Glomerular visceral epithelial cell (primary cell): ENCODE results near the gene CAMK4.
A peak's percentile ranks its signal among the peaks of the same experiment; 100 is the strongest.

Source experiments
- DNase-seq: peaks from one replicate; pipeline ENCODE4 v3.0.0-alpha.2; 2016; ENCODE audit errors: extremely low spot score

CAMK4 gene

GRCh38 chr5:111422747-111423720 lies 198.8 kb downstream of the CAMK4 start:
- no peak for DNase-seq

DNA sequence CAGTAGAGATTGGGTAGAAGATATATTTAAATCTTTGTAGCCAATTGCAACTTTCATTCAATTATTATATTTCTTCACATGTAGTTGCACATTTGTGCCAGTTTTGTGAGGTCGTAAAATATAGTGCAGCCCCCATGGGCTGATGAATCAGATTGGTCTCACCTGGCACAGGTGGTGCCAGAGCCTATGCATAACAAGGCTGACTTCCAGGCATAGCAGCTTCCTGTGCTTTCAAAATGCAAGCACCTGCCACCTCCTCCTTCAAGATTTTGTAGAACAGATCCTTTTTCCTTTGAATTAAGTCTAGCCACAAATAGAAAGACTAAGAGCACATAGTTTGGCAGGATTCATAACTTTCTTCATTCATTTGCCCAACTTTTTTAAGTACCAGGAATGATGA lies 201.0 kb downstream of the CAMK4 start:
- no peak for DNase-seq

GRCh38 chr5:111427762-111428161 lies 203.6 kb downstream of the CAMK4 start:
- no peak for DNase-seq

DNA sequence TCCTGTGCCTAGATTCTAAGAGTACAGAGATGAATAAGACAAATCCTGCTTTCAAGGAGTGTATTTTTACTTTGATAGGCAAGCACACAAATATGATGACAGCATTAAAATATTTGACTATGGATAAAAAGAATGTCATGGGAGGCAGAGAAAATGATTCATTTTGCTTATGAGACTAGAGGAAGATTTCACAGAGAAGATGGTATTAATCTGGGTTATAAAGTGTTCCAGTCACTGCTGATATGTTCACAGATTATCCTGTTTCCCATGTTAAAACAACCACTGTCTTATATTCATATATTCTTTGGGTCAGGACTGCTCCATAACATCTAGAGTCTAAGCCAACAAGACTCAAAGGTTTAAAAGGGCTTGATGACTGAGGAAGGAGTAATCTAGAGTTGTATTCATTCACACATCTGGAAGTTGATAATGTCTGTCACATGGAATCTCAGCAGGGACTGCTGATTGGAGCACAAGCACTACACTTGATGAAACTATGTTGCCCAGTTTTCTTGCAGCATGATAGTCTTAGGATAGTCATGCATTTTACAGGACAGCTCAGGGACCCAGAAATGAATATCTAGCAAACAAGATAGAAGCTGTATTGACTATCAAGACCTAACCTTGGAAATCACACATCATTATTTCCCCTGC lies 208.8 kb downstream of the CAMK4 start:
- DNase-seq: no peak

DNA sequence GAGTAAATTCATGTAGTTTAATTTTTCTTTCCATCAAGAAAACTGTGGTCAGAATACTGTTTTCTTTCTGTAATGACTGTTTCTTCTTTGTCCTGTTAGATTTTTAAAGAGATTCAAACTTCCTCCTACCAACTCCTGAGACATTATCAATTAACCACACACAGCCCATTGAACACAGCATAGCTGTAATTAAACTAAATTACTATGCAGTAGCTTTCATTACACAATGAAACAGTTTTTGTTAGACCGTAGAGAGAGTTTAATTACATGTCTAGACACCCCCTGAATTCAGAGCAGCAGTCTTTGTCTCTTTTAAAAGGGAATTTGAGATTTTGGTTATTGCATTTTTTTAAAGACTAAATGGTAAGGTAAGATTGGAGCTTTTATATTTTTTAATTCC lies 210.6 kb downstream of the CAMK4 start:
- no peak for DNase-seq

- peak; percentile 12 for DNase-seq
Observed at GRCh38 chr5:111439473-111440075, 215.4 kb downstream of the CAMK4 start.

DNA sequence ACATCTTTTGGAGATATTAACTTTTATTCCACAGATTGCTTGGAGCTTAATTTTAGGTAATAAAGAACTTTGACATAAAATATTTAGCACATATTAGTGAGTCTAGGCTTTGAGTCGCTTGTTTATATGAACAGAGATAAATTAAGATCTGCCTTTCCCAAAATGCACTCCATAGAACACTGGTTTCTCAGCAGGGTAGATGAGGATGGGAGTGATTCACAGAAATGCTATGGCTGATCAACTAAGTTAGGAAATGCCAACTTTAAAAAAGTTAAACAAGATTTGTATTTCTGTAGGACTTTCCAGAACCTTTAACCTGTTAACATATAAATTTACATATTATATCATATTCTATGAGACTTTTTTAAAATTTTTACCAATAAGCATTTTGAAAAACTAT lies 222.9 kb downstream of the CAMK4 start:
- DNase-seq: no peak

GRCh38 chr5:111447822-111448221 lies 223.6 kb downstream of the CAMK4 start:
- no peak for DNase-seq

DNA sequence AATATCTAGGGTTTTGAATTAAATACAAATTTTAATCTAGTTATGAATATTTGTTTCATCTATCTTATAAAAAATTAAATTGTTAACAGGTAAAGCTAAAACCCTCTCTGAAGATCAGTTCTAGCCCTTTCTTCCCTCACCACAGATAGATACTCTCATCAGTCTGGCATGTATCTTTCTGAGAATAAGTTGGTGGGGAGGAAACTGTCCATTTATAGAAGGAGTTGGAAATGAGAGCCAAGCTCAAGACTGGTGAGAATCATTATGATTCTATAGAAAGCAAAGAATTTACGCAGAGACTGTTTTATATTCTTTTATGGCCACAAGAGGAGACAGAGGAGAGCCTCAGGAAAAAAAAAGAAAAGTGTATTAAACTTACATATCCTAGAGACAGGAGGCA lies 229.1 kb downstream of the CAMK4 start:
- peak; percentile 22 for DNase-seq

- peak; percentile 63 for DNase-seq
Observed at GRCh38 chr5:111453747-111454146, 229.6 kb downstream of the CAMK4 start.

DNA sequence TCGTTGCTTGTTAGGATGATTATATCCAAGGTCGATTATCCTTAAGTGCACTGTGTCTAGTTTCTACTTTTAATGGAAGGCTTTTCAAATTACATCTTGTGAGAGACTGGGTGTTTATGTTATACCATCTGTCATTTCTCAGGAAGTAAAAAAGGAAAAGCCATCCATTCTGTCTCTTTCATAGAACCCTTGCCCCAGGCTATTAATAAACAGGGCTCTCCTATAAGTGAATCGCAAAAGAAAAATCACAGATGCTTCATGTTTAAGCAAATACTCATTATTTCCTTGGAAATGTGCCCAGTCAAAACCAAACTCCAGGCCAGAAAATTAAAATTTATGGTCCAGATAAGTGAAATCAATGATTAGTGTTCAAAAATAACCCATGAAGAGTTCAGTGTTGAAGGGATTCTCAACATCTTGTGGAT lies 230.0 kb downstream of the CAMK4 start:
- no peak for DNase-seq

DNA sequence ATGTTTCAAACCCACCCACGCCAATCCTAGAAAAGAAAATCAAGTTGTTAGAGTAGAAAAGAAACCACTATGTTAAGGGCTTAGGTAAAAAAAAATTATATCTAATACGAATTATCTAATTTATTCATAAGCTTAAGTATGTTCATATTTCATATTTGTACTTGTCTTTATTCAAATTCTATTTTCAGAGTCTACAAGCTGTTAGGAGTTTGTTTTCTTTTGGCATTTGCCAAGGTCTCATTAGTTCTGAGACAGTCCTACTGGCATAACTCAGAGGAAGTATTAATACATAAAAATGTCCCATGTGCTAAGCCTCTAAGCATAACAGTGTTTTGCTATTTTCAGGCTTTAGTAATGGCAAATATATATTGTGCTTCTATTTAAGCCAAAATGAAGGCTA lies 230.6 kb downstream of the CAMK4 start:
- no peak for DNase-seq

DNA sequence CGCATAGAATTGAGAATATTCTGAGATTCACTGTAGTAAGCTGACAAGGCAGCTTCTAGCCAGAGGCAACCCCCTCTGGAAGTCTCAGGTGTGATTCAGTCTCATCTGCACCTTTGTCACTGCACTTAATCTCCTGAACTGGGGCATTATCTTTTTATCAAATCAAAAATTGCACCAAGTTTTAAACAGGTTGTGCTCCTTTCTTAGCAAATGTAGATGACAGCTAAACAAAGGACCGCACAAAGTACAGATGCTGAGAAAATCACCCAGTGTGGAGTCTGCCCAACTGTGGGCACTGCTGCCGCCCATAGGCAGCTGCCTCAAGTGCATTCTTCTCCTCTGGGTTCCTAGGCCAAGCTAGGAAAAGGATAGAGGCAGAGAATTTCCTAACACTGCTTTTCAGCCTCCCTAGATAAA lies 237.1 kb downstream of the CAMK4 start:
- DNase-seq: peak; percentile 59

- DNase-seq: no peak
Observed at GRCh38 chr5:111461934-111462333, 237.8 kb downstream of the CAMK4 start.

DNA sequence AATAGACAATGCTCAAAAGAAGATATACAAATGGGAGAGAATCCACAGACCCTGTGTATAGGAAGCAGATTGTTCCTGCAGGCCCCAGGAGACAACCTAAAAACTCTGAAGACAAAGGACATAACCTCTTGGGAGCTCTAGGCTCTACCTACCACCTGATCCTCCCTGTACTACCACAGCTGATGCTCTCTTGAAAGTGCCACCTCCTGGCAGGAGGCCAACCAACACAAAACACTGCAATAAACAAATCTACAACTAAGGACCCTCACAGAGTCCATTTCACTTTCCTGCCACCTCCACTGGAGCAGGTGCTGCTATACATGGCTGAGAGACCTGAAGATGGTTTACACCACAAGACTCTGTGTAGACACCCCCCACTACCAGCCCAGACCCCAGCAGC lies 239.1 kb downstream of the CAMK4 start:
- no peak for DNase-seq

- DNase-seq: no peak
Observed at GRCh38 chr5:111469293-111469896, 245.2 kb downstream of the CAMK4 start.

- no peak for DNase-seq
Observed at GRCh38 chr5:111469903-111470302, 245.7 kb downstream of the CAMK4 start.

DNA sequence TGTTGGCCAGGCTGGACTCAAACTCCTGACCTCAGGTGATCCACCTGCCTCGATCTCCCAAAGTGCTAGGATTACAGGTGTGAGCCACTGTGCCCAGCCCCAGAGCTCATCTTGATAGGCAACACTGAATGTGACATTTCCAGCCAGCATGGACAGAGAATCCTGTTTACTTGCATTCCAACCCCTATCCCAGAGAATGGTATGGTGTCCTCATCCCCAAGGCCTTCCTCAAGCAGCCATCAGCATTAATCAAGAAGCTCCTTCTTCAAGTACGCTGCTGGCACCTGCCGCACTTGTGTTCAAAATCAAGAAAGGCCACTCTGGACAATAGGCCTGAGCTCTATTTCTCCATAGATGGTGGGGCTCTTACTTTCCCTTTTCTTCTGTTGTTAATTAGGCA lies 247.9 kb downstream of the CAMK4 start:
- no peak for DNase-seq

- no peak for DNase-seq
Observed at GRCh38 chr5:111472579-111472978, 248.4 kb downstream of the CAMK4 start.

GRCh38 chr5:111478266-111478665 lies 254.1 kb downstream of the CAMK4 start:
- DNase-seq: no peak

DNA sequence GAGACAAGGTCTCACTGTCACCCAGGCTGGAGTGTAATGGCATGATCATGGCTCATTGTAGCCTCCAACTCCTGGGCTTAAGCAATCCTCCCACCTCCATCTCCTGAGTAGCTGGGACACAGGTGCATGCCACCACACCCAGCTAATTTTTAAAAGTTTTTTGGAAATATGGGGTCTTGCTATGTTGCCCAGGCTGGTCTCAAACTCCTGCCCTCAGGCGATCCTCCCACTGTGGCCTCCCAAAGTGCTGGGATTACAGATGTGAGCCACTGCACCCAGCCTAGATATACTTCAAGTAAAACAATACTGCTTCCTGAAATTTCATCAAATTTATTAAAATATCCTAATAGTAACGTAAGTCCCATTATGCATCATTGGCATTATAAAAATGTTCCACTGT lies 254.7 kb downstream of the CAMK4 start:
- no peak for DNase-seq

DNA sequence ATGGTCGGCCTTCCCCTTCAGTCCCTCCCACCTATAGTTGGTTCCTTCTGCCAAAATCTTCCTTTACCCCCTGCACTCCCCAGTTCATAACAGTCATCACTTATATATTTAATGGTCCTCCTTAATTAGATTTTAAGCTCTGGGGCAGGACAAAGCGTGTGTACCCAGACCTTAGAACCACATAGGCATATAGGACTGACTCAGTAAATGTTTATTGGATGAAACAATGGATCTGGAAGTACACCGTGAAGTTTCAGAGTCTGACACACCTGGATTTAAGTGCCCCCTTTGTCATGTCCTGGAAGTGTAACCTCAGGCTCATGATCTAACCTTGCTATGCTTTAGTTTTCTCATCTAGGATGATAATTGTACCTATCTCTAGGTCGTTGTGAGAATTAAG lies 256.2 kb downstream of the CAMK4 start:
- no peak for DNase-seq
